ENCODE measurements around the gene NOS1. TPM values are rescaled to one million over a fixed set of nuclear protein-coding genes. Genes with fewer than 3 reads are reported as not detected.
"Not testable (repeated sequence)": the region's sequence is repeated elsewhere in the genome, so short reads cannot be mapped to it uniquely, and the experiment has no call there.

The NOS1 gene
- total RNA-seq, 1 donor from 2014 or later = 3.5 TPM

- Histone ChIP-seq H3K4me1 (no peaks in the 10 kb centered on the region), H3K36me3 (no peaks in the 10 kb centered on the region), H3K27me3 (ENCODE audit: low read depth) (peaks cover 7% of the 10 kb centered on the region), H3K27ac (no peak overlapping the region), H3K9me3 (no peaks in the 10 kb centered on the region), H3K4me3 (no peak overlapping the region)
- DNase-seq (no peak), ATAC-seq (no peak)
- TF ChIP-seq CTCF (IDR thresholded peaks at IDR 0.05) = no peak
- intact Hi-C loops (cut with DNase I) = no loop called here
Measured at GRCh38 chr12:117208206-117208605, 153.2 kb downstream of the NOS1 start.

GRCh38 chr12:117207675-117208074 lies 153.8 kb downstream of the NOS1 start:
- TF ChIP-seq CTCF (IDR thresholded peaks at IDR 0.05) = no peak
- no peaks in the 10 kb centered on the region for H3K36me3 ChIP-seq
- H3K4me1 ChIP-seq = no peaks in the 10 kb centered on the region
- ATAC-seq (no peak), DNase-seq (no peak)
- H3K27me3 ChIP-seq (ENCODE audit: low read depth) = peaks cover 7% of the 10 kb centered on the region
- no peak overlapping the region for H3K27ac ChIP-seq
- H3K4me3 ChIP-seq = no peak overlapping the region
- intact Hi-C loops (cut with DNase I) = no loop called here
- H3K9me3 ChIP-seq = no peaks in the 10 kb centered on the region

GRCh38 chr12:117202556-117202955 lies 158.9 kb downstream of the NOS1 start:
- DNase-seq (peak; percentile 17), ATAC-seq (no peak)
- no peaks in the 10 kb centered on the region for H3K4me1 ChIP-seq
- intact Hi-C loops (cut with DNase I) = no loop called here
- no peaks in the 10 kb centered on the region for H3K9me3 ChIP-seq
- H3K36me3 ChIP-seq = no peaks in the 10 kb centered on the region
- H3K27ac ChIP-seq = no peak overlapping the region
- no peak overlapping the region for H3K4me3 ChIP-seq
- peaks cover 7% of the 10 kb centered on the region for H3K27me3 ChIP-seq (ENCODE audit: low read depth)
- no peak for TF ChIP-seq CTCF (IDR thresholded peaks at IDR 0.05)

GRCh38 chr12:117202033-117202432 lies 159.4 kb downstream of the NOS1 start:
- no peak for ATAC-seq
- Histone ChIP-seq H3K4me1 (no peaks in the 10 kb centered on the region), H3K27ac (no peak overlapping the region), H3K36me3 (no peaks in the 10 kb centered on the region), H3K4me3 (no peak overlapping the region), H3K27me3 (ENCODE audit: low read depth) (peaks cover 7% of the 10 kb centered on the region), H3K9me3 (no peaks in the 10 kb centered on the region)
- no peak for TF ChIP-seq CTCF (IDR thresholded peaks at IDR 0.05)
- peak; percentile 1 for DNase-seq
- intact Hi-C loops (cut with DNase I) = no loop called here

GRCh38 chr12:117199956-117200744 lies 161.3 kb downstream of the NOS1 start:
- H3K9me3 ChIP-seq; H3K27ac ChIP-seq; H3K4me3 ChIP-seq; ATAC-seq; H3K36me3 ChIP-seq; H3K4me1 ChIP-seq; intact Hi-C loops (cut with DNase I); H3K27me3 ChIP-seq (ENCODE audit: low read depth): not testable (repeated sequence)
- DNase-seq = peak; percentile 10

GRCh38 chr12:117196334-117196733 lies 165.1 kb downstream of the NOS1 start:
- H3K27ac ChIP-seq = not testable (repeated sequence)

GRCh38 chr12:117195027-117195426 lies 166.4 kb downstream of the NOS1 start:
- ATAC-seq; DNase-seq; H3K27ac ChIP-seq; intact Hi-C loops (cut with DNase I); H3K4me3 ChIP-seq; H3K9me3 ChIP-seq; H3K27me3 ChIP-seq (ENCODE audit: low read depth); H3K36me3 ChIP-seq; H3K4me1 ChIP-seq: not testable (repeated sequence)

More at GRCh38 chr12:117196334-117196733, 165.1 kb downstream of the NOS1 start:
- H3K9me3 ChIP-seq; H3K4me1 ChIP-seq; ATAC-seq; H3K27me3 ChIP-seq (ENCODE audit: low read depth); H3K4me3 ChIP-seq; DNase-seq; intact Hi-C loops (cut with DNase I); H3K36me3 ChIP-seq: not testable (repeated sequence)

All from lower lobe of right lung (tissue), 2 donors.